ENCODE measurements around the gene IMPDH1.
A peak's percentile ranks its signal among the peaks of the same experiment; 100 is the strongest.

The IMPDH1 gene

GRCh38 chr7:128434413-128435326 is 24.9 kb upstream of the IMPDH1 start:
- no peak for DNase-seq (ENCODE audit: low read depth in 2 of 2)

GRCh38 chr7:128431754-128432153 is 22.0 kb upstream of the IMPDH1 start:
- no peak for DNase-seq (ENCODE audit: low read depth in 2 of 2)

GRCh38 chr7:128431221-128431620 is 21.4 kb upstream of the IMPDH1 start:
- DNase-seq (ENCODE audit: low read depth in 2 of 2): no peak

- no peak for DNase-seq (ENCODE audit: low read depth in 2 of 2)
These were observed 20.4 kb upstream of the IMPDH1 start for GRCh38 chr7:128430207-128430606.

GRCh38 chr7:128427289-128427891 is 17.6 kb upstream of the IMPDH1 start:
- peak in 1 of 2 donors; percentile 27 for DNase-seq (ENCODE audit: low read depth in 2 of 2)

GRCh38 chr7:128425850-128426249 is 16.1 kb upstream of the IMPDH1 start:
- peak; percentile 70 to 83 for DNase-seq (ENCODE audit: low read depth in 2 of 2)

- no peak for DNase-seq (ENCODE audit: low read depth in 2 of 2)
These were observed 15.0 kb upstream of the IMPDH1 start for GRCh38 chr7:128424686-128425275.

- DNase-seq (ENCODE audit: low read depth in 2 of 2): no peak
These were observed 13.1 kb upstream of the IMPDH1 start for GRCh38 chr7:128422842-128423241.

- no peak for DNase-seq (ENCODE audit: low read depth in 2 of 2)
These were observed 12.3 kb upstream of the IMPDH1 start for GRCh38 chr7:128422037-128422436.

- DNase-seq (ENCODE audit: low read depth in 2 of 2): no peak
These were observed 11.6 kb upstream of the IMPDH1 start for GRCh38 chr7:128421384-128421783.

GRCh38 chr7:128420773-128421172 is 11.0 kb upstream of the IMPDH1 start:
- DNase-seq (ENCODE audit: low read depth in 2 of 2): no peak

- DNase-seq (ENCODE audit: low read depth in 2 of 2): no peak
These were observed 9.5 kb upstream of the IMPDH1 start for GRCh38 chr7:128419257-128419656.

- DNase-seq (ENCODE audit: low read depth in 2 of 2): no peak
These were observed 7.3 kb upstream of the IMPDH1 start for GRCh38 chr7:128417071-128417470.

- DNase-seq (ENCODE audit: low read depth in 2 of 2): no peak
These were observed 5.5 kb upstream of the IMPDH1 start for GRCh38 chr7:128415217-128415785.

GRCh38 chr7:128410451-128410753 is 620 bp upstream of the IMPDH1 start:
- DNase-seq (ENCODE audit: low read depth in 2 of 2): no peak

GRCh38 chr7:128408709-128409595 is 830 bp downstream of the IMPDH1 start:
- DNase-seq (ENCODE audit: low read depth in 2 of 2): no peak

GRCh38 chr7:128407751-128408708 is 1.8 kb downstream of the IMPDH1 start:
- DNase-seq (ENCODE audit: low read depth in 2 of 2): no peak

GRCh38 chr7:128407233-128407589 is 2.6 kb downstream of the IMPDH1 start:
- no peak for DNase-seq (ENCODE audit: low read depth in 2 of 2)

- no peak for DNase-seq (ENCODE audit: low read depth in 2 of 2)
These were observed 3.2 kb downstream of the IMPDH1 start for GRCh38 chr7:128406314-128407232.
